ENCODE measurements around the gene HSF2BP.
"Not testable (repeated sequence)": the region's sequence is repeated elsewhere in the genome, so short reads cannot be mapped to it uniquely, and the experiment has no call there.

Gene HSF2BP

GRCh38 chr21:43686811-43687565, 27.7 kb upstream of the HSF2BP start:
- TF ChIP-seq CTCF (IDR thresholded peaks at IDR 0.05; ENCODE audit: low read depth, low read length), result no peak
- no peak overlapping the region for H3K4me3 ChIP-seq (ENCODE audit: low read depth, low read length)

- no peak overlapping the region for H3K4me3 ChIP-seq (ENCODE audit: low read depth, low read length)
- no peak for TF ChIP-seq CTCF (IDR thresholded peaks at IDR 0.05; ENCODE audit: low read depth, low read length)
Measured at GRCh38 chr21:43684424-43684823, 25.1 kb upstream of the HSF2BP start.

GRCh38 chr21:43681650-43682049, 22.4 kb upstream of the HSF2BP start:
- no peak for TF ChIP-seq CTCF (IDR thresholded peaks at IDR 0.05; ENCODE audit: low read depth, low read length)
- H3K4me3 ChIP-seq (ENCODE audit: low read depth, low read length), result no peak overlapping the region

- not testable (repeated sequence) for H3K4me3 ChIP-seq (ENCODE audit: low read depth, low read length)
Measured at GRCh38 chr21:43680421-43680820, 21.1 kb upstream of the HSF2BP start.

- no peak for TF ChIP-seq CTCF (IDR thresholded peaks at IDR 0.05; ENCODE audit: low read depth, low read length)
- no peak overlapping the region for H3K4me3 ChIP-seq (ENCODE audit: low read depth, low read length)
Measured at GRCh38 chr21:43679951-43680350, 20.7 kb upstream of the HSF2BP start.

GRCh38 chr21:43676391-43676790, 17.1 kb upstream of the HSF2BP start:
- H3K4me3 ChIP-seq (ENCODE audit: low read depth, low read length), result no peak overlapping the region
- TF ChIP-seq CTCF (IDR thresholded peaks at IDR 0.05; ENCODE audit: low read depth, low read length), result no peak

GRCh38 chr21:43675871-43676270, 16.6 kb upstream of the HSF2BP start:
- no peak overlapping the region for H3K4me3 ChIP-seq (ENCODE audit: low read depth, low read length)
- no peak for TF ChIP-seq CTCF (IDR thresholded peaks at IDR 0.05; ENCODE audit: low read depth, low read length)

Data from WI38 (cell line).